ENCODE results near the gene PRMT3. TPM values are rescaled to one million over a fixed set of nuclear protein-coding genes. Genes with fewer than 3 reads are reported as not detected.

PRMT3 gene
- total and polyA plus RNA-seq, 2 of the 4 experiments (the other 2 are of a cell fraction), result 8.8 to 11.3 TPM

GRCh38 chr11:20448834-20449233 lies 61.3 kb downstream of the PRMT3 start:
- no peak overlapping the region for H3K4ac ChIP-seq (ENCODE audit: low read depth, low read length)
- H3K23ac ChIP-seq (ENCODE audit: low read depth, low read length), result no peak overlapping the region
- no peak overlapping the region for H2AK9ac ChIP-seq (replicated peaks; ENCODE audit: low read depth, low read length, poor library complexity)
- ATAC-seq (ENCODE audit: low read depth), result no peak
- H2AFZ ChIP-seq (replicated peaks; ENCODE audit: low read length, poor library complexity), result no peak overlapping the region
- H2BK20ac ChIP-seq (ENCODE audit: low read depth, low read length), result no peak overlapping the region
- H4K20me1 ChIP-seq (ENCODE audit: insufficient read depth, low read length), result no peaks in the 10 kb centered on the region
- ChIA-PET CTCF (no interaction called here), POLR2A (ENCODE audit: unreplicated experiment) (no interaction called here)
- no peak overlapping the region for H4K5ac ChIP-seq (ENCODE audit: low read depth, low read length)
- no peaks in the 10 kb centered on the region for H3K4me1 ChIP-seq (ENCODE audit: control insufficient read depth, insufficient read depth, low read length)
- H2BK15ac ChIP-seq (ENCODE audit: low read depth, low read length), result no peak overlapping the region
- no peak overlapping the region for H3K14ac ChIP-seq (replicated peaks; ENCODE audit: low read depth, low read length)
- no peak overlapping the region for H3K4me3 ChIP-seq (ENCODE audit: insufficient read depth, low read depth, low read length)
- dilution Hi-C loops (cut with HindIII; ENCODE audit: low sequenced_read_pairs, unreplicated experiment) (no loop called here), intact Hi-C loops (cut with micrococcal nuclease) (no loop called here), in situ Hi-C loops (cut with MboI; ENCODE audit: low sequenced_read_pairs) (no loop called here)
- no peak overlapping the region for H2AK5ac ChIP-seq (ENCODE audit: low read depth, low read length)
- 100% methylated on average over 2 of the region's 4 CpGs; no CpG with 5 or more reads in 1 of the 2 experiments for WGBS, 2 experiments (ENCODE audit: extremely low coverage in 2 of 2, insufficient read length in 1 of 2)
- no peak overlapping the region for H3K27ac ChIP-seq (ENCODE audit: insufficient read depth, low read length)
- H3K9me3 ChIP-seq (ENCODE audit: control insufficient read depth, insufficient read depth, low read length), result no peaks in the 10 kb centered on the region
- no peak overlapping the region for H4K8ac ChIP-seq (ENCODE audit: low read depth in 2 of 2, low read length in 2 of 2)
- no peak for DNase-seq
- H3K4me2 ChIP-seq (ENCODE audit: low read depth, low read length), result no peak overlapping the region
- no peak overlapping the region for H3K56ac ChIP-seq (ENCODE audit: extremely low read depth, insufficient read depth, low read length)
- TF ChIP-seq CHD1 (IDR thresholded peaks at IDR 0.05; ENCODE audit: low read depth, low read length) (no peak), POLR2A (IDR thresholded peaks at IDR 0.05; ENCODE audit: low read depth, low read length) (no peak), RCOR1 (IDR thresholded peaks at IDR 0.05; ENCODE audit: insufficient replicate concordance, low read length) (no peak), CTCF (conservative IDR thresholded peaks at IDR 0.05; ENCODE audit: low read depth, low read length) (no peak), NFE2L2 (IDR thresholded peaks at IDR 0.05; ENCODE audit: low read depth, low read length) (no peak), ELK1 (IDR thresholded peaks at IDR 0.05; ENCODE audit: borderline replicate concordance, low read depth, low read length) (no peak), RFX5 (IDR thresholded peaks at IDR 0.05; ENCODE audit: low read depth, low read length) (no peak), SMC3 (IDR thresholded peaks at IDR 0.05; ENCODE audit: low read depth, low read length) (no peak), BHLHE40 (IDR thresholded peaks at IDR 0.05; ENCODE audit: low read depth, low read length) (no peak), FOS (IDR thresholded peaks at IDR 0.05; ENCODE audit: low read depth, low read length) (no peak)
- H4K91ac ChIP-seq (ENCODE audit: insufficient read depth, low read depth, low read length), result no peak overlapping the region
- no TSS peak for BruUV-seq (replicated peaks)
- no peak overlapping the region for H2BK120ac ChIP-seq (ENCODE audit: low read depth, low read length)
- H3K36me3 ChIP-seq (ENCODE audit: control insufficient read depth, insufficient read depth, low read length), result no peaks in the 10 kb centered on the region
- H3K27me3 ChIP-seq (ENCODE audit: control insufficient read depth, insufficient read depth, low read length), result no peaks in the 10 kb centered on the region
- no peak overlapping the region for H3K18ac ChIP-seq (ENCODE audit: low read depth, low read length)
- no peak overlapping the region for H3K9ac ChIP-seq (ENCODE audit: low read depth, low read length)
- no peaks in the 10 kb centered on the region for H3K79me1 ChIP-seq (ENCODE audit: low read depth in 1 of 2, low read length in 2 of 2)
- no peak overlapping the region for H2BK5ac ChIP-seq (ENCODE audit: low read depth, low read length, poor library complexity, severe bottlenecking)
- no peaks in the 10 kb centered on the region for H3K9me1 ChIP-seq (ENCODE audit: insufficient read depth, low read length)
